GM23338 (cell line): ENCODE measurements around the gene TFAM. TPM values are rescaled to one million over a fixed set of nuclear protein-coding genes. Genes with fewer than 3 reads are reported as not detected.
"Not testable (repeated sequence)": the region's sequence is repeated elsewhere in the genome, so short reads cannot be mapped to it uniquely, and the experiment has no call there.

ENCODE experiments used
- ATAC-seq: fragments of 200-7000 bp; cut with Tn5 transposase; 3 replicates; pipeline ENCODE4 v1.9.1; 2020
- DNase-seq: peaks from one replicate; pipeline ENCODE4 v3.0.0-alpha.2; 2015; ENCODE audit warnings: low spot score
- H2AFZ ChIP-seq: fragments of 200-600 bp; sonication (generic); 2 replicates; pipeline ENCODE4 v1.8.0; 2016; ENCODE audit warnings: antibody characterized with exemption, mild to moderate bottlenecking, moderate library complexity
- H3F3A ChIP-seq: fragments of 200-600 bp; sonication (generic); replicated peaks from 2 replicates; pipeline ENCODE4 v1.8.0; 2017; ENCODE audit warnings: antibody characterized with exemption, mixed run types, low read depth
- H3K27ac ChIP-seq: fragments of 200-600 bp; sonication (generic); 2 replicates; pipeline ENCODE4 v1.6.1; 2016; ENCODE audit warnings: low read depth
- H3K27me3 ChIP-seq: fragments of 200-600 bp; sonication (generic); 2 replicates; pipeline ENCODE4 v1.8.0; 2016; ENCODE audit warnings: mild to moderate bottlenecking, mixed run types, moderate library complexity; ENCODE audit not compliant: insufficient read depth
- H3K36me3 ChIP-seq: fragments of 200-600 bp; sonication (generic); 2 replicates; pipeline ENCODE4 v1.8.0; 2016; ENCODE audit warnings: mild to moderate bottlenecking; ENCODE audit not compliant: insufficient read depth
- H3K4me1 ChIP-seq: fragments of 200-600 bp; sonication (generic); 2 replicates; pipeline ENCODE4 v1.8.0; 2016; ENCODE audit warnings: mild to moderate bottlenecking, moderate library complexity; ENCODE audit not compliant: insufficient read depth
- H3K4me2 ChIP-seq: fragments of 200-600 bp; sonication (generic); 2 replicates; pipeline ENCODE4 v1.7.1; 2017; ENCODE audit warnings: mixed run types
- H3K4me3 ChIP-seq: fragments of 200-600 bp; sonication (generic); 2 replicates; pipeline ENCODE4 v1.6.1; 2016; ENCODE audit warnings: mixed run types
- H3K79me2 ChIP-seq: fragments of 200-600 bp; sonication (generic); replicated peaks from 2 replicates; pipeline ENCODE4 v1.8.0; 2017; ENCODE audit warnings: mild to moderate bottlenecking; ENCODE audit not compliant: insufficient read depth
- H3K9me2 ChIP-seq: fragments of 200-600 bp; sonication (generic); 2 replicates; pipeline ENCODE4 v1.8.0; 2017; ENCODE audit not compliant: insufficient read depth
- H4K20me1 ChIP-seq: fragments of 200-600 bp; sonication (generic); replicated peaks from 2 replicates; pipeline ENCODE4 v1.8.0; 2017; ENCODE audit warnings: mild to moderate bottlenecking; ENCODE audit not compliant: insufficient read depth
- H3K27ac Mint-ChIP-seq: 2 replicates; pipeline ENCODE4 v1.8.0; 2020; ENCODE audit warnings: inconsistent platforms, mild to moderate bottlenecking, moderate library complexity, mixed read lengths
- H3K27me3 Mint-ChIP-seq: 3 replicates; pipeline ENCODE4 v1.8.0; 2022; ENCODE audit warnings: low read depth, mild to moderate bottlenecking, moderate library complexity, mixed read lengths, inconsistent platforms; ENCODE audit not compliant: insufficient read depth, poor library complexity
- H3K36me3 Mint-ChIP-seq: 3 replicates; pipeline ENCODE4 v1.8.0; 2021; ENCODE audit warnings: low read depth, mild to moderate bottlenecking, inconsistent platforms, moderate library complexity, mixed read lengths
- H3K4me1 Mint-ChIP-seq: 3 replicates; pipeline ENCODE4 v1.8.0; 2020; ENCODE audit warnings: mild to moderate bottlenecking, inconsistent platforms, mixed read lengths
- H3K4me3 Mint-ChIP-seq: 3 replicates; pipeline ENCODE4 v1.8.0; 2021; ENCODE audit warnings: moderate library complexity, mild to moderate bottlenecking, inconsistent platforms, mixed read lengths
- H3K9me3 Mint-ChIP-seq: 3 replicates; pipeline ENCODE4 v1.8.0; 2020; ENCODE audit warnings: moderate library complexity, mild to moderate bottlenecking, inconsistent platforms, mixed read lengths
- CTCF ChIP-seq, 2 experiments: fragments of 200-600 bp in 1 of 2; sonication (generic) in 1 of 2; conservative IDR thresholded peaks; 2 replicates each; pipeline versions ENCODE4 v1.5.1 to v1.6.1; 2016 to 2017; ENCODE audit warnings: antibody characterized with exemption in 2 of 2, low read depth in 2 of 2, mild to moderate bottlenecking in 2 of 2, moderate library complexity in 1 of 2
- JUNB ChIP-seq: IDR thresholded peaks from one replicate; pipeline ENCODE4 v1.6.1; 2016; ENCODE audit warnings: antibody characterized with exemption; ENCODE audit not compliant: unreplicated experiment
- REST ChIP-seq: IDR thresholded peaks from one replicate; pipeline ENCODE4 v1.6.1; 2018; ENCODE audit warnings: antibody characterized with exemption; ENCODE audit not compliant: unreplicated experiment
- ZNF114 ChIP-seq: fragments of 250-450 bp; sonication (Bioruptor Pico); IDR thresholded peaks from 2 replicates; pipeline ENCODE4 v1.5.0; 2020; ENCODE audit warnings: mild to moderate bottlenecking, moderate library complexity
- ZNF331 ChIP-seq: fragments of 250-450 bp; sonication (Bioruptor Pico); IDR thresholded peaks from 2 replicates; pipeline ENCODE4 v1.5.0; 2020; ENCODE audit warnings: low read depth, mild to moderate bottlenecking, moderate library complexity
- polyA plus RNA-seq: library from polyadenylated mRNA; unstranded; fragments of >200 nt; fragmentation: Nextera tagmentation; extraction: Ambion mirVana; gene quantifications from 2 replicates; pipeline ENCODE4 v1.2.1, GENCODE V29; 2016
- total RNA-seq: library from RNA; depleted of rRNA; stranded (reverse); fragments of >200 nt; shearing (Covaris generic); gene quantifications from 2 replicates; pipeline ENCODE4 v1.2.3, GENCODE V29; 2014

Gene TFAM
- total and polyA plus RNA-seq, 2 experiments from 2014 or later = 54.2 to 156 TPM

- H3K36me3 ChIP-seq = 0 out of 2 replicates have a peak, but pooled peaks cover 4% of the 10 kb centered on the region
- no peak overlapping the region for H3K4me3 Mint-ChIP-seq
- H4K20me1 ChIP-seq = no peaks in the 10 kb centered on the region
- 0 out of 2 replicates have a peak, but pooled peaks cover 8% of the 10 kb centered on the region for H3K9me2 ChIP-seq
- H3K4me2 ChIP-seq = no peak overlapping the region
- no peaks in the 10 kb centered on the region for H3F3A ChIP-seq
- H3K27me3 Mint-ChIP-seq = no peaks in the 10 kb centered on the region
- no peaks in the 10 kb centered on the region for H3K4me1 ChIP-seq
- no peaks in the 10 kb centered on the region for H3K4me1 Mint-ChIP-seq
- H3K9me3 Mint-ChIP-seq = peaks cover 57% of the 10 kb centered on the region
- DNase-seq (no peak), ATAC-seq (no peak)
- no peak overlapping the region for H3K27ac ChIP-seq
- no peak overlapping the region for H2AFZ ChIP-seq
- TF ChIP-seq JUNB = no peak
- no peak for TF ChIP-seq ZNF114 (CRISPR knock-in tag)
- no peak for TF ChIP-seq ZNF331 (CRISPR knock-in tag)
- no peak for TF ChIP-seq CTCF (conservative IDR thresholded peaks at IDR 0.05; ENCODE audit: low read depth in 2 of 2)
- no peak for TF ChIP-seq REST
- no peaks in the 10 kb centered on the region for H3K79me2 ChIP-seq
- no peaks in the 10 kb centered on the region for H3K27me3 ChIP-seq
- peaks cover 30% of the 10 kb centered on the region for H3K36me3 Mint-ChIP-seq
- no peak overlapping the region for H3K4me3 ChIP-seq
- H3K27ac Mint-ChIP-seq = no peak overlapping the region
These were observed 39.0 kb downstream of the TFAM start for GRCh38 chr10:58424176-58424575.

GRCh38 chr10:58428436-58428835 is 43.2 kb downstream of the TFAM start:
- H3K9me3 Mint-ChIP-seq = peaks cover 37% of the 10 kb centered on the region
- H3F3A ChIP-seq, H3K27me3 Mint-ChIP-seq, H3K4me1 ChIP-seq, H3K4me3 Mint-ChIP-seq, DNase-seq, H2AFZ ChIP-seq, H3K27ac Mint-ChIP-seq, H4K20me1 ChIP-seq, H3K9me2 ChIP-seq, H3K79me2 ChIP-seq, H3K36me3 ChIP-seq, H3K4me2 ChIP-seq, H3K27ac ChIP-seq, ATAC-seq, H3K4me1 Mint-ChIP-seq, H3K27me3 ChIP-seq, H3K4me3 ChIP-seq: not testable (repeated sequence)
- peaks cover 25% of the 10 kb centered on the region for H3K36me3 Mint-ChIP-seq
